ENCODE results near the gene CALR3. TPM values are rescaled to one million over a fixed set of nuclear protein-coding genes. Genes with fewer than 3 reads are reported as not detected.

The CALR3 gene
- total RNA-seq, 1 donor from 2014 or later = not detected

- H3K27me3 ChIP-seq = no peaks in the 10 kb centered on the region
- no peak overlapping the region for H3K4me3 ChIP-seq
- intact Hi-C loops (cut with DNase I) = no loop called here
- DNase-seq (no peak), ATAC-seq (no peak)
- no peaks in the 10 kb centered on the region for H3K4me1 ChIP-seq
- no peak overlapping the region for H3K27ac ChIP-seq
- TF ChIP-seq, protein P1, sequence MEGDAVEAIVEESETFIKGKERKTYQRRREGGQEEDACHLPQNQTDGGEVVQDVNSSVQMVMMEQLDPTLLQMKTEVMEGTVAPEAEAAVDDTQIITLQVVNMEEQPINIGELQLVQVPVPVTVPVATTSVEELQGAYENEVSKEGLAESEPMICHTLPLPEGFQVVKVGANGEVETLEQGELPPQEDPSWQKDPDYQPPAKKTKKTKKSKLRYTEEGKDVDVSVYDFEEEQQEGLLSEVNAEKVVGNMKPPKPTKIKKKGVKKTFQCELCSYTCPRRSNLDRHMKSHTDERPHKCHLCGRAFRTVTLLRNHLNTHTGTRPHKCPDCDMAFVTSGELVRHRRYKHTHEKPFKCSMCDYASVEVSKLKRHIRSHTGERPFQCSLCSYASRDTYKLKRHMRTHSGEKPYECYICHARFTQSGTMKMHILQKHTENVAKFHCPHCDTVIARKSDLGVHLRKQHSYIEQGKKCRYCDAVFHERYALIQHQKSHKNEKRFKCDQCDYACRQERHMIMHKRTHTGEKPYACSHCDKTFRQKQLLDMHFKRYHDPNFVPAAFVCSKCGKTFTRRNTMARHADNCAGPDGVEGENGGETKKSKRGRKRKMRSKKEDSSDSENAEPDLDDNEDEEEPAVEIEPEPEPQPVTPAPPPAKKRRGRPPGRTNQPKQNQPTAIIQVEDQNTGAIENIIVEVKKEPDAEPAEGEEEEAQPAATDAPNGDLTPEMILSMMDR (IDR thresholded peaks at IDR 0.05) = no peak
- peaks cover 96% of the 10 kb centered on the region for H3K36me3 ChIP-seq
- no peaks in the 10 kb centered on the region for H3K9me3 ChIP-seq
Measured at GRCh38 chr19:16520986-16521624, 25.1 kb upstream of the CALR3 start.

GRCh38 chr19:16520074-16520973, 24.4 kb upstream of the CALR3 start:
- DNase-seq = no peak
- TF ChIP-seq, protein P1 (IDR thresholded peaks at IDR 0.05) = no peak
- no peak overlapping the region for H3K4me3 ChIP-seq
- no peaks in the 10 kb centered on the region for H3K27me3 ChIP-seq
- H3K27ac ChIP-seq = no peak overlapping the region
- H3K4me1 ChIP-seq = no peaks in the 10 kb centered on the region
- intact Hi-C loops (cut with DNase I) = no loop called here
- peaks cover 88% of the 10 kb centered on the region for H3K36me3 ChIP-seq
- ATAC-seq = no peak
- H3K9me3 ChIP-seq = no peaks in the 10 kb centered on the region

- H3K4me1 ChIP-seq = no peaks in the 10 kb centered on the region
- no peaks in the 10 kb centered on the region for H3K9me3 ChIP-seq
- no peaks in the 10 kb centered on the region for H3K27me3 ChIP-seq
- peaks cover 85% of the 10 kb centered on the region for H3K36me3 ChIP-seq
- ATAC-seq = no peak
- H3K27ac ChIP-seq = no peak overlapping the region
- no peak for DNase-seq
- TF ChIP-seq, protein P1 (IDR thresholded peaks at IDR 0.05) = no peak
- intact Hi-C loops (cut with DNase I) = no loop called here
- H3K4me3 ChIP-seq = no peak overlapping the region
Measured at GRCh38 chr19:16519230-16519687, 23.3 kb upstream of the CALR3 start.

GRCh38 chr19:16518483-16519229, 22.7 kb upstream of the CALR3 start:
- Histone ChIP-seq H3K4me1 (no peaks in the 10 kb centered on the region), H3K4me3 (no peak overlapping the region), H3K27me3 (no peaks in the 10 kb centered on the region), H3K27ac (no peak overlapping the region), H3K36me3 (peaks cover 79% of the 10 kb centered on the region), H3K9me3 (no peaks in the 10 kb centered on the region)
- TF ChIP-seq, protein P1 (IDR thresholded peaks at IDR 0.05) = no peak
- no peak for ATAC-seq
- no peak for DNase-seq
- intact Hi-C loops (cut with DNase I) = no loop called here

- Histone ChIP-seq H3K4me3 (no peak overlapping the region), H3K36me3 (peaks cover 73% of the 10 kb centered on the region), H3K9me3 (no peaks in the 10 kb centered on the region), H3K27ac (no peak overlapping the region), H3K4me1 (no peaks in the 10 kb centered on the region), H3K27me3 (no peaks in the 10 kb centered on the region)
- DNase-seq (no peak), ATAC-seq (no peak)
- intact Hi-C loops (cut with DNase I) = no loop called here
- TF ChIP-seq, protein P1 (IDR thresholded peaks at IDR 0.05) = no peak
Measured at GRCh38 chr19:16518061-16518460, 22.1 kb upstream of the CALR3 start.

Data from upper lobe of right lung (tissue), 1 donor.